ENCODE results near the gene ALG12.

- no peak for TF ChIP-seq CTCF (IDR thresholded peaks at IDR 0.05; ENCODE audit: low read length)
- no peak for TF ChIP-seq EZH2 (optimal IDR thresholded peaks at IDR 0.05; ENCODE audit: low read depth, low read length)
- no peak for TF ChIP-seq EZH2phosphoT487 (IDR thresholded peaks at IDR 0.05; ENCODE audit: low read length)
Measured at GRCh38 chr22:49943771-49944398, 25.6 kb upstream of the ALG12 start.
